Memory B cell (primary cell): ENCODE results near the gene PAAF1.

Experiments used
- ATAC-seq: fragments of 150-1000 bp; cut with Tn5 transposase; 2 replicates; pipeline ENCODE4 v1.10.0; 2021; ENCODE audit warnings: low read depth, mild to moderate bottlenecking, moderate library complexity
- DNase-seq, 2 donors: peaks; one replicate each; pipeline ENCODE4 v3.0.0; 2022; ENCODE audit warnings: low spot score in 2 of 2
- H3K27ac Mint-ChIP-seq: one replicate; pipeline ENCODE4 v1.8.0; 2022; ENCODE audit warnings: mild to moderate bottlenecking, moderate library complexity, mixed read lengths
- H3K27me3 Mint-ChIP-seq: one replicate; pipeline ENCODE4 v1.8.0; 2022; ENCODE audit warnings: mixed read lengths
- H3K36me3 Mint-ChIP-seq: one replicate; pipeline ENCODE4 v1.8.0; 2022; ENCODE audit warnings: mild to moderate bottlenecking, mixed read lengths
- H3K4me1 Mint-ChIP-seq: one replicate; pipeline ENCODE4 v1.8.0; 2022; ENCODE audit warnings: mixed read lengths
- H3K4me3 Mint-ChIP-seq: one replicate; pipeline ENCODE4 v1.8.0; 2022; ENCODE audit warnings: mild to moderate bottlenecking, moderate library complexity, mixed read lengths
- H3K9me3 Mint-ChIP-seq: one replicate; pipeline ENCODE4 v1.8.0; 2022; ENCODE audit warnings: mixed read lengths

Gene PAAF1

GRCh38 chr11:73944901-73945300, 68.1 kb downstream of the PAAF1 start:
- H3K36me3 Mint-ChIP-seq, result peaks cover 7% of the 10 kb centered on the region
- no peaks in the 10 kb centered on the region for H3K4me1 Mint-ChIP-seq
- no peaks in the 10 kb centered on the region for H3K27me3 Mint-ChIP-seq
- peaks cover 5% of the 10 kb centered on the region for H3K9me3 Mint-ChIP-seq
- ATAC-seq (no peak), DNase-seq (no peak)
- no peak overlapping the region for H3K27ac Mint-ChIP-seq
- H3K4me3 Mint-ChIP-seq, result no peak overlapping the region

- H3K36me3 Mint-ChIP-seq, result peaks cover 7% of the 10 kb centered on the region
- no peaks in the 10 kb centered on the region for H3K27me3 Mint-ChIP-seq
- H3K4me3 Mint-ChIP-seq, result no peak overlapping the region
- DNase-seq (no peak), ATAC-seq (no peak)
- no peaks in the 10 kb centered on the region for H3K4me1 Mint-ChIP-seq
- peaks cover 5% of the 10 kb centered on the region for H3K9me3 Mint-ChIP-seq
- H3K27ac Mint-ChIP-seq, result no peak overlapping the region
Measured at GRCh38 chr11:73945396-73945795, 68.6 kb downstream of the PAAF1 start.

- Mint-ChIP-seq H3K27me3 (no peaks in the 10 kb centered on the region), H3K27ac (no peak overlapping the region), H3K4me3 (no peak overlapping the region), H3K9me3 (no peaks in the 10 kb centered on the region), H3K36me3 (no peaks in the 10 kb centered on the region), H3K4me1 (no peaks in the 10 kb centered on the region)
- ATAC-seq (no peak), DNase-seq (no peak)
Measured at GRCh38 chr11:73946798-73947458, 70.1 kb downstream of the PAAF1 start.

- no peaks in the 10 kb centered on the region for H3K36me3 Mint-ChIP-seq
- H3K27ac Mint-ChIP-seq, result no peak overlapping the region
- no peak overlapping the region for H3K4me3 Mint-ChIP-seq
- no peaks in the 10 kb centered on the region for H3K9me3 Mint-ChIP-seq
- DNase-seq, result no peak
- no peaks in the 10 kb centered on the region for H3K27me3 Mint-ChIP-seq
- H3K4me1 Mint-ChIP-seq, result no peaks in the 10 kb centered on the region
- no peak for ATAC-seq
Measured at GRCh38 chr11:73949246-73949645, 72.4 kb downstream of the PAAF1 start.

GRCh38 chr11:73949912-73950311, 73.1 kb downstream of the PAAF1 start:
- no peaks in the 10 kb centered on the region for H3K36me3 Mint-ChIP-seq
- no peak overlapping the region for H3K27ac Mint-ChIP-seq
- no peaks in the 10 kb centered on the region for H3K27me3 Mint-ChIP-seq
- H3K4me1 Mint-ChIP-seq, result no peaks in the 10 kb centered on the region
- ATAC-seq (no peak), DNase-seq (no peak)
- no peaks in the 10 kb centered on the region for H3K9me3 Mint-ChIP-seq
- no peak overlapping the region for H3K4me3 Mint-ChIP-seq

- H3K9me3 Mint-ChIP-seq, result no peaks in the 10 kb centered on the region
Measured at GRCh38 chr11:73950869-73951710, 74.3 kb downstream of the PAAF1 start, which contains the start of gene DNAJB13. TSS of gene DNAJB13 (plus strand) at chr11:73951026. CDS start at chr11:73951070, 44 bp downstream.

DNA sequence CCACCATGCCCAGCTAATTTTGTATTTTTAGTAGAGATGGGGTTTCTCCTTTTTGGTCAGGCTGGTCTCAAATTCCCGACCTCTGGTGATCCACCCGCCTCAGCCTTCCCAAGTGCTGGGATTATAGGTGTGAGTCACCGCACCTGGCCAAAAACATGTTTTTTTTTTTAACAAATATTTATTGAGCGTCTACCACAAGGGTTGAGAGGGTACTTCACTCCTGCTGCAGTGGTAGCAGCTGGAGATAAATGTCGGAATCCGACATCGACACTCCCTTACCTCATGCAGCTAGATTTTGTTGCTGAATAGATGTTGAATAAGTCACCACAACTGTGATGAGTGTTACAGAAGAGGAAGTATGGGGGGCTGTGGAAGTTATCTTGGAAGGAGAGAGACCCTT, 75.0 kb downstream of the PAAF1 start:
- Mint-ChIP-seq H3K4me1 (no peaks in the 10 kb centered on the region), H3K27me3 (peaks cover 5% of the 10 kb centered on the region), H3K36me3 (no peaks in the 10 kb centered on the region), H3K9me3 (no peaks in the 10 kb centered on the region), H3K4me3 (no peak overlapping the region), H3K27ac (no peak overlapping the region)
- DNase-seq (no peak), ATAC-seq (no peak)

More at GRCh38 chr11:73950869-73951710, 74.3 kb downstream of the PAAF1 start, which contains the start of gene DNAJB13:
- H3K4me1 Mint-ChIP-seq, result no peaks in the 10 kb centered on the region
- H3K27ac Mint-ChIP-seq, result no peak within 1 kb of the TSS
- peaks cover 1% of the 10 kb centered on the region for H3K27me3 Mint-ChIP-seq
- no peaks in the 10 kb centered on the region for H3K36me3 Mint-ChIP-seq
- peak; percentile 99 for ATAC-seq
- no peak within 1 kb of the TSS for H3K4me3 Mint-ChIP-seq
- no peak for DNase-seq

GRCh38 chr11:73956876-73957653, 80.3 kb downstream of the PAAF1 start:
- Mint-ChIP-seq H3K27me3 (peaks cover 6% of the 10 kb centered on the region), H3K4me1 (no peaks in the 10 kb centered on the region), H3K36me3 (no peaks in the 10 kb centered on the region), H3K4me3 (no peak overlapping the region), H3K9me3 (no peaks in the 10 kb centered on the region), H3K27ac (no peak overlapping the region)
- DNase-seq (no peak), ATAC-seq (no peak)

DNA sequence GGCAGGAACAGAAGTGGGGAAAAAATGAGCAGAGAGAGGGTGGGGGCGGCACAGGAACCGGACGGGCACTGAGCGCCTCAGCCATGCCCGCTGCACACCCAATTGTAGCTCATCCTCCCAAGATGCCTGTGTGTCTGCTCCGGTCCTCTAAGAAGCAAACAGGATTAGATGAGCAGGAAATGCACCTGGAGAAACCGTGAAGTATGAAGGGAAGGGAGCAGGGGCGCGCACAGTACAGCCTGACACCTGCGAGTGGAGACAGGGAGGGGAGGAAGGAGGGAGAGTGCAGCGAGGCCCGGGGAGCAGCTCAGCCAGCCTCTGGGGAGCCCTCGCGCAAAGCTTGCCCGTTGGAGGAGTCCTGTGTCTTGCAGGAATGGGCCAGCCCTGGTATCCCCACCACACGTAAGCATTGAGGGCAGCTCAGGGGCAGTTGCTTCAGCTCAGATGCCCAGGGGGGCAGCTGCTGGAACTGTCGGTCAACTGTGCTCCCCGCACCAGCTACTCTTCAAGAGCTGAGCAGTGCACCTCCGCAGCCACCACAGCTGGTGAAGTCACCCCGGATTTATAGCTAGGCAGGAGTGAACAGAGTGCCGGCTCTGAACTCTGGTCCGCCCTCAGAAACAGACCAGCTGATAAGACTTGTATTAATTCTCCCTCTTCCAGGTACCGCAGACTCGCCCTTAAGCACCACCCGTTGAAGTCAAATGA, 81.0 kb downstream of the PAAF1 start:
- H3K4me3 Mint-ChIP-seq, result no peak overlapping the region
- no peak for DNase-seq
- H3K9me3 Mint-ChIP-seq, result no peaks in the 10 kb centered on the region
- H3K27ac Mint-ChIP-seq, result no peak overlapping the region
- no peak for ATAC-seq
- no peaks in the 10 kb centered on the region for H3K36me3 Mint-ChIP-seq
- H3K4me1 Mint-ChIP-seq, result no peaks in the 10 kb centered on the region
- H3K27me3 Mint-ChIP-seq, result peaks cover 7% of the 10 kb centered on the region

DNA sequence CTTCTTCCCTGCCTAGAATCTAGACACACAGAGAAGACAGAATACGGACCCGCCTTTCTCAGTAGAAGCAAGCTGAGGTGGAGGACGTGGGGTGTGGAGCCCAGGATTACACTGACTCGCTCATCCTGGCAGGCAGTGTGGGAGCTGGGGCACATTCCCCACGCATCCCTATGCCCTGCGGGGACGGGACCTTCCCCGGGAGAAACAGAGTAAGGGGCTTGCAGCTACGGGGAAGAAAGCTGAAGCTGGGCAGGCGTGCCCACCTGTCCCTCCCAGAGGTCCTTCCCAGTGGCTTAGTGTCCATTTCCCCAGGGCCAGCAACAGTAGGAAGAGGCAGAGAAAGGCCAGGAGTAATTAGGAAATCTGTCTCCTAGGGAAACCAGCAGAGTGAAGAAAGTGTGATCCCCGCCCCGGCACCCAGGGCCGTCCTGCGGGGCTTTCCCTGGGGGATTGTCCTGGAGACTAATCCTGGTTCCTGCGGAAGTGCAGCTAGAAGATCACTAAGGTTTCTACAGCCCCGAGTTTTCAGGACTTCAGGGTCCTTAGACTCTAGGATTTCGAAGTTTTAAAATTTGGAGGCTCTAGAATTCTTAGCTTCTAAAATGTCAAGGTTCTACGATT, 81.8 kb downstream of the PAAF1 start:
- Mint-ChIP-seq H3K27ac (no peak overlapping the region), H3K4me3 (no peak overlapping the region), H3K9me3 (no peaks in the 10 kb centered on the region), H3K27me3 (peaks cover 7% of the 10 kb centered on the region), H3K4me1 (no peaks in the 10 kb centered on the region), H3K36me3 (no peaks in the 10 kb centered on the region)
- no peak for DNase-seq
- no peak for ATAC-seq

DNA sequence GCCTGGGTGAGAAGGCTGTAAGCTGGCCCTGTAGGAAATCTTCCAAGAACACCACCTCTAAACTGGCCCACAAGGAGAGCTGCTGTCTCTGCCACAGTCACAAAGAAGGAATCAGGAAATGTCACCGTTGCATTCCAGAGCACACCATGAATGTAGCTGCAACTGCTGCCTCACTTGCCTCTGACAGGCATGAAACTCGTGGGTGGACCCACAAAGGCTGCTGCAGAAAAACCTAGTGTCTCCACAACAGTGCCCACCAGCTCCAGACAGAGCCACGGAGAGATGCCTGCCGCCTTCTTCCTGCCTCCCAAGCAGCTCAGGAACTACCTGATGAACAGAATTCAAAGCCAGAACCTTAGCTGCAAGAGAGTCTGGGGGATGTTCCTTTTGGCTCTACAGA, 84.5 kb downstream of the PAAF1 start:
- Mint-ChIP-seq H3K36me3 (no peaks in the 10 kb centered on the region), H3K9me3 (no peaks in the 10 kb centered on the region), H3K4me3 (no peak overlapping the region), H3K27me3 (peaks cover 3% of the 10 kb centered on the region), H3K4me1 (peaks cover 11% of the 10 kb centered on the region), H3K27ac (no peak overlapping the region)
- DNase-seq (no peak), ATAC-seq (no peak)

GRCh38 chr11:73962101-73962705, 85.4 kb downstream of the PAAF1 start:
- no peak for ATAC-seq
- peak overlapping the region; percentile 52 for H3K27ac Mint-ChIP-seq
- peaks cover 11% of the 10 kb centered on the region for H3K4me1 Mint-ChIP-seq
- no peak overlapping the region for H3K4me3 Mint-ChIP-seq
- peaks cover 2% of the 10 kb centered on the region for H3K27me3 Mint-ChIP-seq
- no peak for DNase-seq
- H3K36me3 Mint-ChIP-seq, result no peaks in the 10 kb centered on the region
- H3K9me3 Mint-ChIP-seq, result no peaks in the 10 kb centered on the region

DNA sequence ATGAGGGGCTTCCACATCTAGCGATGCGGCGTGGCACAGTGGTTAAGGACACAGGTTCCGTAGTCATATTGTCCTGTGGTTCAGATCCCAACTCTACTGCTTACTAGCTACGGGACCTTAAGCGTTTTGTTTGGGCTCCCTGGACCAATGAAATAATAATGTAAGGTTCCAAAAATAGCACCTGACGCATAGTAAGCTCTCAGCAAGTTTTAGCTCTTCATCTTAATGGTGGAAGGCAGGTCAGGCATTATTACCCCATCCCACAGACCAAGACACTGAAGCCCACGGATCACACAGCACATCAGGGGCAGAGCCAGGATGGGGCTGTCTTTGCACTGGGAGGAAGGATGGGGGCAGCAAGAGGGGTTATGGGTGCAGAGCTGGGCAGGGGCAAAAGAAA, 87.1 kb downstream of the PAAF1 start:
- peak overlapping the region; percentile 41 for H3K4me3 Mint-ChIP-seq
- H3K36me3 Mint-ChIP-seq, result no peaks in the 10 kb centered on the region
- H3K4me1 Mint-ChIP-seq, result peaks cover 16% of the 10 kb centered on the region
- H3K9me3 Mint-ChIP-seq, result no peaks in the 10 kb centered on the region
- peaks cover 2% of the 10 kb centered on the region for H3K27me3 Mint-ChIP-seq
- DNase-seq, result no peak
- ATAC-seq, result no peak
- H3K27ac Mint-ChIP-seq, result peak overlapping the region; percentile 19
